GM10266 (cell line): ENCODE data around the gene TP63.
"Not testable (repeated sequence)": the region's sequence is repeated elsewhere in the genome, so short reads cannot be mapped to it uniquely, and the experiment has no call there.

Experiments
- DNase-seq: peaks from one replicate; pipeline ENCODE4 v3.0.0; 2012; ENCODE audit errors: extremely low spot score
- TF ChIP-seq, protein P1 (sequence below): IDR thresholded peaks from 2 replicates; pipeline ENCODE4 v1.5.1; 2012; ENCODE audit warnings: mild to moderate bottlenecking, low read depth; ENCODE audit not compliant: control insufficient read depth, insufficient read depth; ENCODE audit errors: missing control alignments

Gene TP63

DNA sequence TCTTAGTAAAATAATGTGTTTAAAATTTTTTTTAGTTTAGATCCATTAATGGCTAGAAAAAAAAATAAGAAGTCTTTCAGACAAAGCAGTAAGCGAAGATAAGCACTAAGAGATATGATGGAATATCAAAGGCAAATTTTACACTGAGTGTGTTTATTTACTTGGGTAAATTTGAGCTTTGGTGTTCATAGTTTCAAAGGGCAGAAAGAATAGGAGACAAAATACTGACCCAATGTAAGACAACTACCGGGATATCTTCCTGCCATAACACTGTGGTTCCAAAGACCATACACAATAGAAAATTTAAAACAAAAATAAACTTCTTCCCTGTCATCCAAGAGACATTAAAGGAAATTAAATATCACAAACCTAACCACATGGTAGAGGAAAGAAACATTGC, 25.5 kb upstream of the TP63 start:
- TF ChIP-seq, protein P1, sequence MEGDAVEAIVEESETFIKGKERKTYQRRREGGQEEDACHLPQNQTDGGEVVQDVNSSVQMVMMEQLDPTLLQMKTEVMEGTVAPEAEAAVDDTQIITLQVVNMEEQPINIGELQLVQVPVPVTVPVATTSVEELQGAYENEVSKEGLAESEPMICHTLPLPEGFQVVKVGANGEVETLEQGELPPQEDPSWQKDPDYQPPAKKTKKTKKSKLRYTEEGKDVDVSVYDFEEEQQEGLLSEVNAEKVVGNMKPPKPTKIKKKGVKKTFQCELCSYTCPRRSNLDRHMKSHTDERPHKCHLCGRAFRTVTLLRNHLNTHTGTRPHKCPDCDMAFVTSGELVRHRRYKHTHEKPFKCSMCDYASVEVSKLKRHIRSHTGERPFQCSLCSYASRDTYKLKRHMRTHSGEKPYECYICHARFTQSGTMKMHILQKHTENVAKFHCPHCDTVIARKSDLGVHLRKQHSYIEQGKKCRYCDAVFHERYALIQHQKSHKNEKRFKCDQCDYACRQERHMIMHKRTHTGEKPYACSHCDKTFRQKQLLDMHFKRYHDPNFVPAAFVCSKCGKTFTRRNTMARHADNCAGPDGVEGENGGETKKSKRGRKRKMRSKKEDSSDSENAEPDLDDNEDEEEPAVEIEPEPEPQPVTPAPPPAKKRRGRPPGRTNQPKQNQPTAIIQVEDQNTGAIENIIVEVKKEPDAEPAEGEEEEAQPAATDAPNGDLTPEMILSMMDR: no peak
- DNase-seq: no peak

DNA sequence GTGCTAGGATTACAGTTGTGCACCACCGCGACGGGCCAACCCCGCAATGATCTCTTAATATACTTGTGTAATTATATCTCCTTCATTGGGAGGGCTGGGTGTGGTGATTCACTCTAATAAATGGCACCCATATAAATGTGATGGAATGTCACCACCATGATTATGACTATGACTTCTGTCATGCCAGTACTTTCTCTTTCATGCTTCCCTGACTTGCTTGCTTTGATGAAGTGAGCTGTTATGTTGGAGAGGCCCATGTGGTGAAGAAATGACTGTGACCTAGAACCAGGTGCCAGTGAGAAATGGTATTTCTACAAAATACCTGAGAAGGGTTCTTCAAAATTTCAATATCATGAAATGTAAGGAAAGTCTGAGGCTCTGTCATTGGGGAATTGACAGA, 24.4 kb upstream of the TP63 start:
- no peak for DNase-seq
- TF ChIP-seq, protein P1: no peak

- not testable (repeated sequence) for DNase-seq
Observed at GRCh38 chr3:189612641-189613040, 18.5 kb upstream of the TP63 start.

GRCh38 chr3:189613122-189613521, 18.1 kb upstream of the TP63 start:
- no peak for DNase-seq
- TF ChIP-seq, protein P1: no peak

DNA sequence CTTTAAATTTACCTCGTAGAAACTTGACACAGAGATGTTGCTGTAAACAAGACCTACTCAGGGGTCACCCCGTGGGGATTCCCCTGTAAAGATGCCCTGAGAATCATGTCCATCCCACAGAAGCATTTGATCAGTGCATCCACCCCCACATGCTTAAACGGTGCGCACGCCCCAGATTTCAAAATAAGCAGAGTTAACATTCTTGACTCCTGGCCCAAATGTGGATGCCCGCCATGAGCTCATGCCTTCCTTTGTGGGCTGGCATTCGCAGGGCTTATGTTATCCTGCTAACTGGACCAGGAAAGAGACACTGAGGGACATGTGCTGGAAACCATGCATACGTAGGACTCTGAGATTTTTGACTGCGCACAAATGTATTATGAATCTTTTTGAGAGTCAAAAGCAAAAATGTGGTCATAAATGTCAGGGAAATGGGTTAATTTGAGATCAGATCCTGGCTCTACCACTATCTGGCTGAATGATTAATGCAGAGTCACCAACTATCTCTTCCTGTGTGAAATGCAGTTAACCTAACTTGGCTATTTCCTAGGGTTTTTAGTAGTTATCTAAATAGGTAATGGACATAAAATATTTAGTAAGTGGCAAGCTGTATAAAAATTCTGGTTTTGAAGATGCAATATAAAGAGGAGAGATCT, 9.1 kb upstream of the TP63 start:
- no peak for DNase-seq
- TF ChIP-seq, protein P1: no peak

GRCh38 chr3:189622629-189623028, 8.6 kb upstream of the TP63 start:
- no peak for DNase-seq
- TF ChIP-seq, protein P1: no peak

GRCh38 chr3:189624130-189624529, 7.1 kb upstream of the TP63 start:
- no peak for DNase-seq
- TF ChIP-seq, protein P1: no peak

DNA sequence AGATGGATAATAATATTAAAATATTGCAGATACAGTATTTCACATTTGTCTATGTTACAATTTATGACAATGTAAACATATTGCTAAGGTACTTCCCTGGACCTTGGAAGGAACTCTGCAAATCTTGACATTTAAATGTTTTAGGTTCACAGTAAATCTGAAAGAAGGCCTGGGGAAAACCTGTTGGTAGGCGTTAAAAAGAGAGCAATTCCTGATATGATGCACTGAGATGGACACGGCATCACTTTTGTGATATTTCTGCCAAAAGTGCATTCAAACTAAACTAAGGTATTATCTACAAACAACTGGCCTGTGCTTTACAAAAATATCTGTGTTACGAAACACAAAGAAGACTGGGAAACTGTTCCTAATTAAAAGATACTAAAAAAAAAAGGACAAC, 6.1 kb upstream of the TP63 start:
- TF ChIP-seq, protein P1: no peak

More for the DNA sequence above, 6.1 kb upstream of the TP63 start:
- no peak for DNase-seq
